ENCODE data around the gene RAD54L.
"Not testable (repeated sequence)": the region's sequence is repeated elsewhere in the genome, so short reads cannot be mapped to it uniquely, and the experiment has no call there.

The RAD54L gene

DNA sequence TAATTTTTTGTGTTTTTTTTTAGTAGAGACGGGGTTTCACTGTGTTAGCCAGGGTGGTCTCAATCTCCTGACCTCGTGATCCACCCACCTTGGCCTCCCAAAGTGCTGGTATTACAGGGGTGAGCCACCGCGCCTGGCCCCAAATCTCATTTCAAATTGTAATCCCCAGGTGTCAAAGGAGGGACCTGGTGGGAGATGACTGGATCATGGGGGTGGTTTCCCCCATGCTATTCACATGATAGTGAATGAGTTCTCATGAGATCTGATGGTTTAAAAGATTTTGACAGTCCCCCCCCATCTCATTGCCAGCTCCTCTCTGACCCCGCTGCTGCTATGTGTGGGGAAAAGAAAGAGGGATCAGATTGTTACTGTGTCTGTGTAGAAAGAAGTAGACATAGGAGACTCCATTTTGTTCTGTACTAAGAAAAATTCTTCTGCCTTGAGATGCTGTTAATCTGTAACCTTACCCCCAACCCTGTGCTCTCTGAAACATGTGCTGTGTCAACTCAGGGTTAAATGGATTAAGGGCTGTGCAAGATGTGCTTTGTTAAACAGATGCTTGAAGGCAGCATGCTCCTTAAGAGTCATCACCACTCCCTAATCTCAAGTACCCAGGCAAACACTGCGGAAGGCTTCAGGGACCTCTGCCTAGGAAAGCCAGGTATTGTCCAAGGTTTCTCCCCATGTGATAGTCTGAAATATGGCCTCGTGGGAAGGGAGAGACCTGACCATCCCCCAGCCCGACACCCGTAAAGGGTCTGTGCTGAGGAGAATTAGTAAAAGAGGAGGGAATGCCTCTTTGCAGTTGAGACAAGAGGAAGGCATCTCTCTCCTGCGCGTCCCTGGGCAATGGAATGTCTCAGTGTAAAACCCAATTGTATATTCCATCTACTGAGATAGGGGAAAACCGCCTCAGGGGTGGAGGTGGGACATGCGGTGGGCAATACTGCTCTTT is 72.7 kb downstream of the RAD54L start:
- not testable (repeated sequence) for DNase-seq (ENCODE audit: low read depth in 2 of 2)

DNA sequence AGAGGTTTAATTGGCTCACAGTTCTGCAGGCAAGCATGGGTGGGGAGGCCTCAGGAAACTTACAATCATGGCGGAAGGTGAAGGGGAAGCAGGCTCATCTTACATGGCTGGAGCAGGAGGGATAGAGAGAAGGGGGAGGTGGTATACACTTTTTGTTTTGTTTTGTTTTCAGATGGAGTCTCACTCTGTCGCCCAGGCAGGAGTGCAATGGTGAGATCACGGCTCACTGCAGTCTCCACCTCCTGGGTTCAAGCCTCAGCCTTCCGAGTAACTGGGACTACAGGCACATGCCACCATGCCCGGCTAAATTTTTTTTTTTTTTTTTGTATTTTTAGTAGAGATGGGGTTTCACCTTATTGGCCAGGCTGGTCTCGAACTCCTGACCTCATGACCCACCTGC is 74.6 kb downstream of the RAD54L start:
- not testable (repeated sequence) for DNase-seq (ENCODE audit: low read depth in 2 of 2)

DNA sequence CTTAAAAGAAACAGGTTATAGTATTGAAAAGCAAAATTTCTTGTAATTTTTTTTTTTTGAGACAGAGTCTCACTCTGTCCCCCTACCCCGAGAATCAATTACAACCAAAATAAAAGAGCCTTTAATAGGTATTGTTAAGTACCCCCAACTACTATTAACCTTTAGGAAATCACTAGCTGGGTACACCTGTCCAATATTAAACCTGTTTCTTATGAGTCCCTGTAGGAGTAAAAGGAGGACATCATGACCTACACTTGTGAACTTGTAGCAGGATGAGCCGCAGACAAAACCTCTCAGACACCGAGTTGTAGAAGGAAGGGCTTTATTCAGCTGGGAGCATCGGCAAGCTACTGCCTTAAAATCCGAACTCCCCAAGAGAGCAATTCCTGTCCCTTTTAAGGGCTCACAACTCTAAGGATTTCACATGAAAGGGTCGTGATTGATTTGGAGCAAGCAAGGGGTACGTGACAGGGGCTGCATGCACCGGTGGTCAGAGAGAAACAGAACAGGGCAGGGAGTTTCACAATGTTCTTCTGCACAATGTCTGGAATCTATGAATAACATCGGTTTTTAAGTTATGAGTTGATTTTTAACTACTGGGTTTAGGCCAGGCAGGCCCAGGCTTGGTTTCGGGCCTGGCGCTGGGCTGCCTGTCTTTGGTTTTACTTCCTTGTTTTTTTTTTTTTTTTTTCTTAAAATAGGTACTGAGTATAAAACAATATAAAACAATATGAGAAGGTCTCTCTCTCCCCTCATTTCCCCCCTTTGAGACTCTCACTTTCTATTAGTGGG is 77.9 kb downstream of the RAD54L start:
- not testable (repeated sequence) for DNase-seq (ENCODE audit: low read depth in 2 of 2)

Measured in stimulated activated CD4-positive, alpha-beta T cell treated with anti-CD3 and anti-CD28 coated beads, Interleukin-1b, Interleukin-23, amount 100 ng/mL, for 1 hour (primary cell).